GM21529 (cell line): ENCODE results near the gene VPS26B.
"Not testable (repeated sequence)": the region's sequence is repeated elsewhere in the genome, so short reads cannot be mapped to it uniquely, and the experiment has no call there.

Experiments used
- ATAC-seq: cut with Tn5 transposase; IDR thresholded peaks from one replicate; pipeline ENCODE4 v1.9.1; 2021; ENCODE audit not compliant: unreplicated experiment

VPS26B gene

DNA sequence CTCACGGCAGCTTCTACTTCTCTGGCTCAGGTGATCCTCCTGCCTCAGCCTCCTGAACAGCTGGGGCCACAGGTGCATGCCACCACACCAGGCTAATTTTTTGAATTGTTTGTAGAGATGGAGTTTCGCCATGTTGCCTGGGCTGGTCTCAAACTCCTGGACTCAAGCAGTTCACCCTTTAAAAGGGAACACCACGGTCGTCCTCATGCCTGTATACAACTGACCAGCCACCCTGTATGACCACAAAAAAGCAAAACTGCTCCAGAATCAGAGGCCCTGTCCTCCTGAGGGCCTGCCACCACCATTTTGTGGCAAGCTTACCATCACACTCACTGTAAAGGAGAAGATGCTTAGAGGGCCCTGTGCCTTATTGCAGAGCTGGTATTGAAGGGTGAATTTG lies 53.9 kb downstream of the VPS26B start:
- ATAC-seq: no peak

- ATAC-seq: not testable (repeated sequence)
These were observed 57.2 kb downstream of the VPS26B start for GRCh38 chr11:134281635-134282034.

DNA sequence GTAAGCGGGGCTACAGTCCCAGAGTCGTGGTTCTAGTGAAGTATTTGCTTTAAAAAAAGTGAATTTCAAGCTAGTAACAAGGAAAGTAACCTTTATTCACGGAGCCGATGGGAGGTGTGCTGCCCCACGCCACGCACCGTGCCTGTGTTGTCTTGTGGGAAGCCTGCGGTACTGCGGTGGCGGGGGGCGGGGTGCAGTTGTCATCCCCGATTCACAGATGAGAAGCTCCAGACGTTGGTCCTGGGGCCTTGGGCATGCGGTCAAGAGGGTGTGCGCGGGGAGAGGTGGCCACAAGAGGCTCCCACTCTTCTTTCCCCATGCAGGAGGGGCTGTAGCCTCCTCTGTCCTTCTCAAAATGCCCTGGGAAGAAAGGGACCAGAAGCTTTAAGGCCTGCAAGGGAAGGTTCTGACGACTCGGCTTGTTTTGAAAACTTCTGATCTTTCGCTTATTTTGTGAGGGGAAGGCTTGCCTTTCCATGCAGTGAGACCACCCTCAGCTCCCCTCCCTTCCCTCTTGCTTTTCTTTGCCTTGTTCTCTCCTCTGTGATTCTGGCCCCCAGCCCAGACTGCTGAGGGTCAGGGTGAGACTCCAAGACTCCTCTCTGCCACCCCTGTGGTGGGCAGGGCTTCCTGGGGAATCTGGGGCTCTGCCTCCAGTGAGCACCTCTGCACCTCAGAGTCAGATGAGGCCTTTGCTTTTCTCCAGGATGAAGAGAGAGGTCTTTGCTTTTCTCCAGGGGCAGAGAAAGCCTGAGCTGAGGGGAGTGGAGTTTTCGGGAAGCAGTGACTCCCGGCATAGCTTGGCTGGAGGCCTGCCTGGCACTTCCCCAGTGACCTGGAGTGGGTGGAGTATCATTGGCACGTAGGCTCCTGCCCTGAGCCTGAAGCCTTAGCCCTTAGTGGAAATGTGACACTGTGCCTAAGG lies 57.9 kb downstream of the VPS26B start:
- no peak for ATAC-seq

DNA sequence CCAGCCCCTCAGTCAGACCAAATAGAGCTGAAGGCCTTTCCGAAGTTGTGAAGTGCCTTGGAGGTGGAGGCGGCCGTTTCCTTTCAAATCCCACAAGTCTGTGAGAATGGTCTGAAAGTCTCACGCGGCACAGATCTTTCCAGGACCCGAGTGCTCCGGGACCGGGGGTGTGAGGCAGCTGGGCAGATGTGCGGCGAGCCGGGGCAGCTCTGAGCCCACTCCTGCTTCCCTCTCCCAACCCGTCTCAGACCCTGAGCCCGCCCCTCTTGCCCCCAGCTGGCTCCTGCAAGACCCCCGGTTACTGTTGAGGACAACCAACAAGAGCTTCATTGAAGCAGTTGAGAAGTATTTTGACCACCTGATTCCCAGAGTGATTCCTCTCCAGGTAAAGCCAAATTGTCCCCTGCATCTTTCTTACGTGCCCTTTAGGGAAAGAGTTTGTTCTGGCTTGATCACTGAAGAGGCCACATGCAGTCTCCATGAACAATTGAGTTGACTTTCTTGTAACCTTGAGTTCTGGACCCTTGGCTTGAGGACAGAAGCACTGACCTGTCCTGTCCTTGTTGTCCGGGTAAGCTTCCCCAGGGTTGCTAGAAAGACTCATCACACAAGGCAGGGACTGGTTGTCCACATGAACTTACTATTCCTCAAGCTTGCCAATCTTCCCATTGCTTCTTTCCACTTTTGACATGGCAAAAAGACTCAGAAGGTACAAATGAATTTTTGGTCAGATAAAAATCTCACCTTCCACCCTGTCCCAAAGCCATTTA lies 59.2 kb downstream of the VPS26B start:
- no peak for ATAC-seq

- ATAC-seq: not testable (repeated sequence)
These were observed 59.9 kb downstream of the VPS26B start for GRCh38 chr11:134284349-134284748.

GRCh38 chr11:134287561-134287960 lies 63.1 kb downstream of the VPS26B start:
- no peak for ATAC-seq

- ATAC-seq: no peak
These were observed 64.0 kb downstream of the VPS26B start for GRCh38 chr11:134288486-134288885.

DNA sequence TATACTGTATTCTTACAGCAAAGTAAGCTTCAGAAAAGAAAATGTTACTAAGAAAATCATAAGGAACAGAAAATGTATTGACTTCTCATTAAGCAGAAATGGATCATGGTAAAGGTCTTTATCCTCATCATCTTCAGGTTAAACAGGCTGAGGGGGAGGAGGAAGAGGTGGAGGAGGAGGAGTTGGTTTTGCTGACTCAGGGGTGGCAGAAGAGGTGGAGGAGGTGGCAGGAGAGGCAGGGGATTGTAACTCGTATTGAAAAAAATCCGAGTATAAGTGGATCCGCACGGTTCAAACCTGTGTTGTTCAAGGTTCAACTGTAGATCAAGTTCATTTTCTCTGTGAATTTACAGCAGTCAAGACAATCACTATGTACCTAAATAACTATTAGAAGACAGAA lies 64.7 kb downstream of the VPS26B start:
- no peak for ATAC-seq

DNA sequence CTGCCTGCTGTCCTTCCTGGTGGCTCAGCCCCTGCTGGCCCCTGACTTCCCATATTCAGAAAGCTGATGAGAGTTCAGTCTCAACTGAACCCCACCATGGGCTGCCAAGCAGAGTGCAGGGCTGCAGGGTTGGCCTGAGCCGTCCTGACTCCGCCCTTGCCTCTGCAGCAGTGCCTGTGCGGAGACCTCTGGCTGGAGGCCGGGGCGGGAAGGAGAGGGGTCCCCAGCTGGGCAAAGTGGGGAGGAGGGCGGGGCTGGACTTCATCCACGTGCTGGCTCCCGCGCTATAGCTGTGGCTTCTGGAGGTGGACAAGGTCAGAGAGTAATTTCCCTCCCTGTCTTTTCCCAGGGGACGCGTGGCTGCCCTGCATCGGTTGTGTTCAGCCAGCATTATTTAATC lies 65.3 kb downstream of the VPS26B start:
- no peak for ATAC-seq

GRCh38 chr11:134290646-134291045 lies 66.2 kb downstream of the VPS26B start:
- no peak for ATAC-seq

DNA sequence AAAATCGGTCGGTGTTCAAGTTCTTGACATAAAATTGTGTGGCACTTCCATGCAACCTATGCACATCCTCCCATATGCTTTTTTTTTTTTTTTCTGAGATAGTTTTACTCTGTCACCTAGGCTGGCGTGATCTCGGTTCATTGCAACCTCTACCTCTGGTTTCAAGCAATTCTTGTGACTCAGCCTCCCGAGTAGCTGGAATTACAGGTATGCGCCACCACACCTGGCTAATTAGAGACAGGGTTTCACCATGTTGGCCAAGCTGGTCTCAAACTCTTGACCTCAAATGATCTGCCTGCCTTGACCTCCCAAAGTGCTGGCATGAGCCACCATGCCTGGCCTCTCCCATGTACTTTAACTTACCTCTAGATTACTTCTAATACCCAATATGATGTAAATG lies 66.7 kb downstream of the VPS26B start:
- ATAC-seq: no peak

- no peak for ATAC-seq
These were observed 68.2 kb downstream of the VPS26B start for GRCh38 chr11:134292661-134293060.

GRCh38 chr11:134293119-134294113 lies 68.9 kb downstream of the VPS26B start:
- no peak for ATAC-seq

DNA sequence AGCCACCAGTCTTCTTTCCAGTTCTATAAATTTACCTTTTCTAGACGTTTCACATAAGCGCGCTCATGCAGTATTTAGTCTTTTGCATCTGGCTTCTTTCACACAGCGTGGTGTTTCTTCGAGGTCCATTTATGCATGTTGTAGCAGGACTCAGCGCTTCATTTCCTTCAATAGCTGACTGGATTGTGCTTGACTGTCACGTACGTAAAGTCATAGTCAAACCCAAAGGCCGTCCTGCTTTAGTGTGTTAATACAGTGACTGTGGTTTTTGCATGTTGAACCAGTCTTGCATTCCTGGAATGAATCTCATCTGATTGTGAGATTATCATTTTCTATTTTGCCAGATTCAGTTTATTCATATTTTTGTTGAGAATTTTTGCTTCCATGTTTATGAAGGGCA lies 70.2 kb downstream of the VPS26B start:
- no peak for ATAC-seq
